ENCODE results near the gene POT1. TPM values are rescaled to one million over a fixed set of nuclear protein-coding genes. Genes with fewer than 3 reads are reported as not detected.

The POT1 gene
- total and polyA plus RNA-seq, 2 of the 13 experiments (the other 11 are each of a cell fraction or from before 2014, with no cell fraction given): 21.7 to 23.4 TPM

DNA sequence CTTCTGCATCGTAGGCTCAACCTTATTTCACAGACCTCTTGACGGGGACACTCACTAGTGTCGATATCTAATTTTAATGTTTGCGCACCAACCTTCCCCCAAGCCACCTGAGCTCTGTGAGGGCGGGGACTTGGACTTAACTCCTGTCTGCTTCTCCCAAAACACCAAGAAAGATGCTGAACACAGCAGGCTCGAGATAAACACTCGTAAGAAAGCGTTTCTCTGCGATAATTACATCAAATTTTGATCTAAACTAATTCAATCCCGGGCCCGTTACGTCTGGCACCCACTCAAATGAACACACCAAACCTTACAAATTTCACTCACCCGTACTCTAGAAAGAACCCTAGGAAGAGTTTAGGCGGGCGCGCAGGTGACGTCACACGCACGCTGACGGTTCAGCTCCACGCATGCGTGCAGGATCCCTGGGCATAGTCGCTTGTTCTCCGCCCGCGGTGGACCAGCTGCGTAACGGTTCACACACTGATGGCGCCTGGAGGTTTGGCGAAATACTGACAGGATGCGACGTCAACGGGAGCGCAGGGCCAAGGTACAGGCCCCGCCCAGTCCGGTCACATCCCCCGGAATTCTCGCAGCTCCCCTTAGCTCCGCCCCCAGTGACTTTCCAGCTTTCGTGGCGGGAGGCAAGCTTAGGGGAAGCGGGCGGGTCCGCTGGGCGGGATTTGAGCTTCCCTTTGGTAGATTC is at the start of gene POT1 (continued):
- TF ChIP-seq, protein P1, sequence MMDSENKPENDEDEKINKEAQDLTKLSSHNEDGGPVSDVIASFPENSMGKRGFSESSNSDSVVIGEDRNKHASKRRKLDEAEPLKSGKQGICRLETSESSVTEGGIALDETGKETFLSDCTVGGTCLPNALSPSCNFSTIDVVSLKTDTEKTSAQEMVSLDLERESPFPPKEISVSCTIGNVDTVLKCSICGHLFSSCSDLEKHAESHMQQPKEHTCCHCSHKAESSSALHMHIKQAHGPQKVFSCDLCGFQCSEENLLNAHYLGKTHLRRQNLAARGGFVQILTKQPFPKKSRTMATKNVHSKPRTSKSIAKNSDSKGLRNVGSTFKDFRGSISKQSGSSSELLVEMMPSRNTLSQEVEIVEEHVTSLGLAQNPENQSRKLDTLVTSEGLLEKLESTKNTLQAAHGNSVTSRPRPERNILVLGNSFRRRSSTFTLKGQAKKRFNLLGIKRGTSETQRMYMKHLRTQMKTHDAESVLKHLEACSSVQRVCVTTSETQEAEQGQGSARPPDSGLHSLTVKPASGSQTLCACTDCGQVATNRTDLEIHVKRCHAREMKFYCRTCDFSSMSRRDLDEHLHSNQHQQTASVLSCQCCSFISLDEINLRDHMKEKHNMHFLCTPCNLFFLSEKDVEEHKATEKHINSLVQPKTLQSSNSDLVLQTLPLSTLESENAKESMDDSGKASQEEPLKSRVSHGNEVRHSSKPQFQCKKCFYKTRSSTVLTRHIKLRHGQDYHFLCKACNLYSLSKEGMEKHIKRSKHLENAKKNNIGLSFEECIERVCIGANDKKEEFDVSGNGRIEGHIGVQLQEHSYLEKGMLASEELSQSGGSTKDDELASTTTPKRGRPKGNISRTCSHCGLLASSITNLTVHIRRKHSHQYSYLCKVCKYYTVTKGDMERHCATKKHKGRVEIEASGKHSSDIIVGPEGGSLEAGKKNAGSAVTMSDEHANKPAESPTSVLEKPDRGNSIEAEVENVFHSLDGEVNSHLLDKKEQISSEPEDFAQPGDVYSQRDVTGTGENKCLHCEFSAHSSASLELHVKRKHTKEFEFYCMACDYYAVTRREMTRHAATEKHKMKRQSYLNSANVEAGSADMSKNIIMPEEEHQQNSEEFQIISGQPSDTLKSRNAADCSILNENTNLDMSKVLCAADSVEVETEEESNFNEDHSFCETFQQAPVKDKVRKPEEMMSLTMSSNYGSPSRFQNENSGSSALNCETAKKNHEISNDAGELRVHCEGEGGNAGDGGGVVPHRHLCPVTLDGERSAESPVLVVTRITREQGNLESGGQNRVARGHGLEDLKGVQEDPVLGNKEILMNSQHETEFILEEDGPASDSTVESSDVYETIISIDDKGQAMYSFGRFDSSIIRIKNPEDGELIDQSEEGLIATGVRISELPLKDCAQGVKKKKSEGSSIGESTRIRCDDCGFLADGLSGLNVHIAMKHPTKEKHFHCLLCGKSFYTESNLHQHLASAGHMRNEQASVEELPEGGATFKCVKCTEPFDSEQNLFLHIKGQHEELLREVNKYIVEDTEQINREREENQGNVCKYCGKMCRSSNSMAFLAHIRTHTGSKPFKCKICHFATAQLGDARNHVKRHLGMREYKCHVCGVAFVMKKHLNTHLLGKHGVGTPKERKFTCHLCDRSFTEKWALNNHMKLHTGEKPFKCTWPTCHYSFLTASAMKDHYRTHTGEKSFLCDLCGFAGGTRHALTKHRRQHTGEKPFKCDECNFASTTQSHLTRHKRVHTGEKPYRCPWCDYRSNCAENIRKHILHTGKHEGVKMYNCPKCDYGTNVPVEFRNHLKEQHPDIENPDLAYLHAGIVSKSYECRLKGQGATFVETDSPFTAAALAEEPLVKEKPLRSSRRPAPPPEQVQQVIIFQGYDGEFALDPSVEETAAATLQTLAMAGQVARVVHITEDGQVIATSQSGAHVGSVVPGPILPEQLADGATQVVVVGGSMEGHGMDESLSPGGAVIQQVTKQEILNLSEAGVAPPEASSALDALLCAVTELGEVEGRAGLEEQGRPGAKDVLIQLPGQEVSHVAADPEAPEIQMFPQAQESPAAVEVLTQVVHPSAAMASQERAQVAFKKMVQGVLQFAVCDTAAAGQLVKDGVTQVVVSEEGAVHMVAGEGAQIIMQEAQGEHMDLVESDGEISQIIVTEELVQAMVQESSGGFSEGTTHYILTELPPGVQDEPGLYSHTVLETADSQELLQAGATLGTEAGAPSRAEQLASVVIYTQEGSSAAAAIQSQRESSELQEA (CRISPR knock-in tag; IDR thresholded peaks at IDR 0.05; ENCODE audit: not compliant biosample characterization): no peak
- no peak; the same call in 1 of the 2 replicates for TF ChIP-seq SIX4 (CRISPR knock-in tag; IDR thresholded peaks at IDR 0.05)
- peak; percentile 55; the same call in 1 of the 2 replicates for TF ChIP-seq ZSCAN31 (CRISPR knock-in tag; IDR thresholded peaks at IDR 0.05; ENCODE audit: low read depth)
- TF ChIP-seq ZNF335 (CRISPR knock-in tag; IDR thresholded peaks at IDR 0.05): no peak
- TF ChIP-seq FOXA1 (IDR thresholded peaks at IDR 0.05): no peak
- peak; percentile 33; the same call in 1 of the 2 replicates for TF ChIP-seq FOXA1 (CRISPR knock-in tag; IDR thresholded peaks at IDR 0.05)
- no peak for TF ChIP-seq PPARG (CRISPR knock-in tag; conservative IDR thresholded peaks at IDR 0.05)
- peak; percentile 50; the same call in 1 of the 2 replicates for TF ChIP-seq TARDBP (CRISPR knock-in tag; IDR thresholded peaks at IDR 0.05)
- no peak for TF ChIP-seq CREBL2 (CRISPR knock-in tag; IDR thresholded peaks at IDR 0.05; ENCODE audit: borderline replicate concordance)
- no peak for TF ChIP-seq HMGA1 (CRISPR knock-in tag; conservative IDR thresholded peaks at IDR 0.05)
- TF ChIP-seq ZNF572 (CRISPR knock-in tag; IDR thresholded peaks at IDR 0.05): no peak
- TF ChIP-seq STAG1 (CRISPR knock-in tag; IDR thresholded peaks at IDR 0.05): no peak
- TF ChIP-seq ZNF775 (CRISPR knock-in tag; IDR thresholded peaks at IDR 0.05; ENCODE audit: borderline replicate concordance): 0 out of 2 replicates have a peak, but pooled peaks have one; percentile 51
- TF ChIP-seq, protein P2, sequence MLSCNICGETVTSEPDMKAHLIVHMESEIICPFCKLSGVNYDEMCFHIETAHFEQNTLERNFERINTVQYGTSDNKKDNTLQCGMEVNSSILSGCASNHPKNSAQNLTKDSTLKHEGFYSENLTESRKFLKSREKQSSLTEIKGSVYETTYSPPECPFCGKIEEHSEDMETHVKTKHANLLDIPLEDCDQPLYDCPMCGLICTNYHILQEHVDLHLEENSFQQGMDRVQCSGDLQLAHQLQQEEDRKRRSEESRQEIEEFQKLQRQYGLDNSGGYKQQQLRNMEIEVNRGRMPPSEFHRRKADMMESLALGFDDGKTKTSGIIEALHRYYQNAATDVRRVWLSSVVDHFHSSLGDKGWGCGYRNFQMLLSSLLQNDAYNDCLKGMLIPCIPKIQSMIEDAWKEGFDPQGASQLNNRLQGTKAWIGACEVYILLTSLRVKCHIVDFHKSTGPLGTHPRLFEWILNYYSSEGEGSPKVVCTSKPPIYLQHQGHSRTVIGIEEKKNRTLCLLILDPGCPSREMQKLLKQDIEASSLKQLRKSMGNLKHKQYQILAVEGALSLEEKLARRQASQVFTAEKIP (CRISPR knock-in tag; IDR thresholded peaks at IDR 0.05; ENCODE audit: borderline replicate concordance): no peak
- TF ChIP-seq GATAD1 (CRISPR knock-in tag; IDR thresholded peaks at IDR 0.05): peak; percentile 97
- TF ChIP-seq SALL1 (CRISPR knock-in tag; IDR thresholded peaks at IDR 0.05): peak; percentile 85
- TF ChIP-seq ZC3H13 (CRISPR knock-in tag; IDR thresholded peaks at IDR 0.05): no peak
- peak; percentile 62 for TF ChIP-seq POGK (CRISPR knock-in tag; conservative IDR thresholded peaks at IDR 0.05)
- TF ChIP-seq ISL2 (CRISPR knock-in tag; IDR thresholded peaks at IDR 0.05): peak; percentile 69

All from HepG2 (cell line).